Peyer's patch (tissue), 4 donors: ENCODE data around the gene IGLON5. TPM values are rescaled to one million over a fixed set of nuclear protein-coding genes. Genes with fewer than 3 reads are reported as not detected.

ENCODE experiments used
- DNase-seq, 3 donors: peaks; one replicate each; pipeline ENCODE4 v3.0.0-alpha.2; 2017 to 2019
- H3K27ac ChIP-seq, 4 donors: fragments of 200-600 bp; sonication (generic); one replicate each; pipeline ENCODE4 v1.5.1; 2016 to 2019
- H3K27me3 ChIP-seq, 2 donors: fragments of 200-600 bp; sonication (generic); one replicate each; pipeline ENCODE4 v1.5.1; 2019
- H3K36me3 ChIP-seq, 3 donors: fragments of 200-600 bp; sonication (generic); one replicate each; pipeline ENCODE4 v1.5.1; 2016 to 2019
- H3K4me1 ChIP-seq, 4 donors: fragments of 200-600 bp; sonication (generic); one replicate each; pipeline ENCODE4 v1.5.1; 2016 to 2019
- H3K4me3 ChIP-seq, 4 donors: fragments of 200-600 bp; sonication (generic); 1 replicate in 3 of 4; 2 replicates in 1 of 4; pipeline ENCODE4 v1.5.1; 2016 to 2019; ENCODE audit warnings: mild to moderate bottlenecking in 1 of 4
- H3K9me3 ChIP-seq, 4 donors: fragments of 200-600 bp; sonication (generic); one replicate each; pipeline ENCODE4 v1.5.1; 2016 to 2019; ENCODE audit warnings: mild to moderate bottlenecking in 1 of 4
- CTCF ChIP-seq, 6 experiments: fragments of 450-650 bp in 4 of 6; fragments of 200-600 bp in 2 of 6; sonication (generic) in 1 of 6; IDR thresholded peaks; one replicate each; pipeline ENCODE4 v1.5.1; 2017 to 2019; ENCODE audit warnings: antibody characterized with exemption in 6 of 6, mild to moderate bottlenecking in 3 of 6, moderate library complexity in 1 of 6
- POLR2A ChIP-seq, 2 donors: fragments of 450-650 bp; IDR thresholded peaks; one replicate each; pipeline ENCODE4 v1.5.1; 2017; ENCODE audit warnings: antibody characterized with exemption in 2 of 2, mild to moderate bottlenecking in 2 of 2, moderate library complexity in 2 of 2
- total RNA-seq, 4 donors: library from RNA; depleted of rRNA; stranded (reverse); fragments of >200 nt; gene quantifications; one replicate each; pipeline ENCODE4 v1.1.0, GENCODE V29; 2016

Gene IGLON5
- total RNA-seq, 4 donors from 2014 or later: not detected

GRCh38 chr19:51294211-51294976, 17.1 kb upstream of the IGLON5 start:
- Histone ChIP-seq H3K4me1 (no peaks in the 10 kb centered on the region), H3K9me3 (no peaks in the 10 kb centered on the region), H3K4me3 (no peak overlapping the region), H3K27ac (no peak overlapping the region), H3K27me3 (no peaks in the 10 kb centered on the region), H3K36me3 (no peaks in the 10 kb centered on the region)
- TF ChIP-seq CTCF (IDR thresholded peaks at IDR 0.05) (no peak), POLR2A (IDR thresholded peaks at IDR 0.05) (no peak)
- peak in 1 of 3 donors; percentile 30 for DNase-seq

- Histone ChIP-seq H3K27me3 (no peaks in the 10 kb centered on the region), H3K9me3 (no peaks in the 10 kb centered on the region), H3K4me1 (no peaks in the 10 kb centered on the region), H3K4me3 (no peak overlapping the region), H3K27ac (no peak overlapping the region), H3K36me3 (no peaks in the 10 kb centered on the region)
- TF ChIP-seq POLR2A (IDR thresholded peaks at IDR 0.05) (no peak), CTCF (IDR thresholded peaks at IDR 0.05) (no peak)
- no peak for DNase-seq
Observed at GRCh38 chr19:51294977-51295375, 16.5 kb upstream of the IGLON5 start.

- Histone ChIP-seq H3K4me3 (no peak overlapping the region), H3K4me1 (no peaks in the 10 kb centered on the region), H3K27ac (no peak overlapping the region), H3K36me3 (no peaks in the 10 kb centered on the region), H3K27me3 (no peaks in the 10 kb centered on the region), H3K9me3 (no peaks in the 10 kb centered on the region)
- TF ChIP-seq CTCF (IDR thresholded peaks at IDR 0.05): no peak
- TF ChIP-seq POLR2A (IDR thresholded peaks at IDR 0.05): no peak
- no peak for DNase-seq
Observed at GRCh38 chr19:51295382-51296126, 15.9 kb upstream of the IGLON5 start.

- Histone ChIP-seq H3K4me1 (no peaks in the 10 kb centered on the region), H3K4me3 (no peak overlapping the region), H3K27me3 (no peaks in the 10 kb centered on the region), H3K36me3 (no peaks in the 10 kb centered on the region), H3K9me3 (no peaks in the 10 kb centered on the region), H3K27ac (no peak overlapping the region)
- DNase-seq: no peak
- TF ChIP-seq POLR2A (IDR thresholded peaks at IDR 0.05) (no peak), CTCF (IDR thresholded peaks at IDR 0.05) (no peak)
Observed at GRCh38 chr19:51296336-51297093, 14.9 kb upstream of the IGLON5 start.

- Histone ChIP-seq H3K4me3 (no peak overlapping the region), H3K27ac (no peak overlapping the region), H3K9me3 (peaks cover 0 to 4% (median 0%) of the 10 kb centered on the region in 4 donors), H3K36me3 (no peaks in the 10 kb centered on the region), H3K27me3 (no peaks in the 10 kb centered on the region), H3K4me1 (no peaks in the 10 kb centered on the region)
- TF ChIP-seq POLR2A (IDR thresholded peaks at IDR 0.05): no peak
- no peak for TF ChIP-seq CTCF (IDR thresholded peaks at IDR 0.05)
- no peak for DNase-seq
Observed at GRCh38 chr19:51297406-51297805, 14.0 kb upstream of the IGLON5 start.
